Esophagus squamous epithelium (tissue), 5 donors: ENCODE measurements around the gene ROCK2. TPM values are rescaled to one million over a fixed set of nuclear protein-coding genes. Genes with fewer than 3 reads are reported as not detected.
A peak's percentile ranks its signal among the peaks of the same experiment; 100 is the strongest.

Experiments used
- DNase-seq: peaks from one replicate; lab custom pipeline; 2025; lab: John Stamatoyannopoulos, UW
- H3K27ac ChIP-seq, 4 donors: fragments of 200-600 bp; sonication (generic); one replicate each; pipeline ENCODE4 v1.5.1; 2016 to 2019; ENCODE audit warnings: mild to moderate bottlenecking in 1 of 4
- H3K27me3 ChIP-seq, 4 donors: fragments of 200-600 bp; sonication (generic); 1 replicate in 3 of 4; 2 replicates in 1 of 4; pipeline versions ENCODE4 v1.5.1 to v1.6.0; 2017 to 2021; ENCODE audit warnings: antibody characterized with exemption in 1 of 4
- H3K36me3 ChIP-seq, 3 donors: fragments of 200-600 bp; sonication (generic); one replicate each; pipeline ENCODE4 v1.5.1; 2016 to 2019
- H3K4me1 ChIP-seq, 3 donors: fragments of 200-600 bp; sonication (generic); one replicate each; pipeline ENCODE4 v1.5.1; 2017 to 2019
- H3K4me3 ChIP-seq, 4 donors: fragments of 200-600 bp; sonication (generic); 1 replicate in 3 of 4; 2 replicates in 1 of 4; pipeline ENCODE4 v1.5.1; 2016 to 2019; ENCODE audit warnings: mild to moderate bottlenecking in 2 of 4, moderate library complexity in 1 of 4
- H3K9me3 ChIP-seq, 3 donors: fragments of 200-600 bp; sonication (generic); one replicate each; pipeline ENCODE4 v1.5.1; 2016 to 2019
- POLR2A ChIP-seq, 4 donors: fragments of 450-650 bp; IDR thresholded peaks; one replicate each; pipeline ENCODE4 v1.6.1; 2017; ENCODE audit warnings: antibody characterized with exemption in 4 of 4, mild to moderate bottlenecking in 4 of 4, moderate library complexity in 3 of 4
- WGBS, 2 donors: methylation state at CpG; one replicate each; pipeline ENCODE4 v1.1.5; 2018; 5-methylcytosine and 5-hydroxymethylcytosine counted together
- intact Hi-C: fragments of 100-400 bp; cut with DNase I; formaldehyde crosslinking; loops from one replicate; pipeline ENCODE4 v1.15.0; 2022
- total RNA-seq, 4 donors: library from RNA; depleted of rRNA; stranded (reverse); fragments of >200 nt; gene quantifications; one replicate each; pipeline ENCODE4 v1.1.0, GENCODE V29; 2016
- TF ChIP-seq, protein P1 (sequence below), 6 experiments: fragments of 450-650 bp in 4 of 6; fragments of 200-600 bp in 2 of 6; sonication (generic) in 2 of 6; IDR thresholded peaks; one replicate each; pipeline ENCODE4 v1.5.1; 2016 to 2019; ENCODE audit warnings: antibody characterized with exemption in 6 of 6, mild to moderate bottlenecking in 4 of 6, moderate library complexity in 4 of 6
- donor health status: DM: yes; HTN: yes; CAD: no.

ROCK2 gene
- total RNA-seq, 4 donors from 2014 or later = 15.2 to 50.5 (median 21.4) TPM

DNA sequence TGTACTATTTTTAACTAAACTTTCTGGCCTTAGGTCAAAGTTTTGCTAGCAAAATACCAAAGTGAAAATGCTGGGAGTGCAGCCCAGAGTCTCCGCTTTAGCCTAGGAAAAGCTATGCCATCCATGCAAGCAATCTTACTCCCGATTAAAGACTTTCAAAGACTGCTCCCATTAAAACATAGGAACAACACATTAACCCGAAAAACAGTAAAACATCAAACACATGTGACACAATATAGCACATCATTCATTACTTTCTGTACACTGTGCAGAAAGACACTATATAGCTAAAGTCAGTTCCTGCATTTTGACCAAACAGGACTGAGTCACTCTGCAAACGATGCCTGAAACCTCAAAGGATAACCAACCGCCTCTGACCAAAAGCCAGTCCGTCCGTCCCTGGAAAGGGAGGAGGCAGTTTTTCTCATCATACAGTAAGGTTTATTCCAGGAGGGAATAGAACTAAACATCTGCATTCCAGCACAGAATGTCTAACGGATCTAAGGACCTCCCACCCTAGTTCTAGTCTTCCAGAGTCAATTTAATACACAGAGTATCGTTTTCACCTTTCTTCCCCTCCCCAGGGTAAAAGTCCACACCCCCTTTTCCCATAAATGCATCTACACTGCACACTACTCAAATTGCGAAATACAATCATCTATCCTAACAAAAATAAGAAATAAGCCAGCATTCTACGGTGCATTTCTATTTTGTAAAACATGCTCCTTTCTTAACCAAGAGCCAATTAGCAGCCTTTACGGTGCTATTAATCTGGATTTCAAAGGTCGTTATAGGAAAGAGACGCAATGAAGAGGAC lies 1.7 kb downstream of the ROCK2 start:
- H3K4me1 ChIP-seq = peaks cover 0 to 60% (median 0%) of the 10 kb centered on the region in 3 donors

DNA sequence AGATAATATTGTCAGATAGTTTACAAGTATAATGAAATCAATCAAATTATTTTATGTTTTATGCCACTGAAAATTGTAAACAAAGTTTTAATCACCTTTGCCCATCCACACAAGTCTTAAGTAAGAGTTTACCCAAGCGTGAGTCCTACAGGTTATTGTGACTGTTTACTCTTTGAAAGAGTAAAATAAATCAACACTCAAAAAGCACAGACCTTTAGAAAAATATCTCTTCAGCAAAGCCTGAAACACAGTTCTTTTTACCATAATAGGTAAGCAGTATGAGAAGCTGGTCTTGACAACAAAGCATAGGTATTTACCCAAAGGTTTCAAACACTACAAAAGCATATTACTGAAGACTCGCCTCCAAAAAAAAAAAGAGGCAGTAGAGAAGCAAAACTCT lies 3.7 kb downstream of the ROCK2 start:
- DNase-seq = no peak
- WGBS, 2 donors = 60 to 69% methylated on average over 2 of the region's 2 CpGs
- TF ChIP-seq, protein P1, sequence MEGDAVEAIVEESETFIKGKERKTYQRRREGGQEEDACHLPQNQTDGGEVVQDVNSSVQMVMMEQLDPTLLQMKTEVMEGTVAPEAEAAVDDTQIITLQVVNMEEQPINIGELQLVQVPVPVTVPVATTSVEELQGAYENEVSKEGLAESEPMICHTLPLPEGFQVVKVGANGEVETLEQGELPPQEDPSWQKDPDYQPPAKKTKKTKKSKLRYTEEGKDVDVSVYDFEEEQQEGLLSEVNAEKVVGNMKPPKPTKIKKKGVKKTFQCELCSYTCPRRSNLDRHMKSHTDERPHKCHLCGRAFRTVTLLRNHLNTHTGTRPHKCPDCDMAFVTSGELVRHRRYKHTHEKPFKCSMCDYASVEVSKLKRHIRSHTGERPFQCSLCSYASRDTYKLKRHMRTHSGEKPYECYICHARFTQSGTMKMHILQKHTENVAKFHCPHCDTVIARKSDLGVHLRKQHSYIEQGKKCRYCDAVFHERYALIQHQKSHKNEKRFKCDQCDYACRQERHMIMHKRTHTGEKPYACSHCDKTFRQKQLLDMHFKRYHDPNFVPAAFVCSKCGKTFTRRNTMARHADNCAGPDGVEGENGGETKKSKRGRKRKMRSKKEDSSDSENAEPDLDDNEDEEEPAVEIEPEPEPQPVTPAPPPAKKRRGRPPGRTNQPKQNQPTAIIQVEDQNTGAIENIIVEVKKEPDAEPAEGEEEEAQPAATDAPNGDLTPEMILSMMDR (IDR thresholded peaks at IDR 0.05) = no peak
- TF ChIP-seq POLR2A (IDR thresholded peaks at IDR 0.05) = no peak
- no peaks in the 10 kb centered on the region for H3K27me3 ChIP-seq
- peak overlapping the region in 1 of 4 donors; percentile 89 for H3K4me3 ChIP-seq
- intact Hi-C loops = no loop called here
- H3K36me3 ChIP-seq = no peaks in the 10 kb centered on the region
- peak overlapping the region in 2 of 4 donors; percentile 90 to 98 for H3K27ac ChIP-seq
- no peaks in the 10 kb centered on the region for H3K9me3 ChIP-seq
- peaks cover 0 to 54% (median 0%) of the 10 kb centered on the region in 3 donors for H3K4me1 ChIP-seq

More for the DNA sequence above, 1.7 kb downstream of the ROCK2 start:
- Histone ChIP-seq H3K27me3 (no peaks in the 10 kb centered on the region), H3K9me3 (no peaks in the 10 kb centered on the region), H3K27ac (peak overlapping the region; percentile 90 to 98 (median 98)), H3K36me3 (no peaks in the 10 kb centered on the region), H3K4me3 (peak overlapping the region; percentile 83 to 98 (median 88))
- 4 to 5% methylated on average over 14 of the region's 14 CpGs for WGBS, 2 donors
- intact Hi-C loops = no loop called here
- TF ChIP-seq, protein P1 (IDR thresholded peaks at IDR 0.05) = no peak
- TF ChIP-seq POLR2A (IDR thresholded peaks at IDR 0.05) = no peak
- no peak for DNase-seq

DNA sequence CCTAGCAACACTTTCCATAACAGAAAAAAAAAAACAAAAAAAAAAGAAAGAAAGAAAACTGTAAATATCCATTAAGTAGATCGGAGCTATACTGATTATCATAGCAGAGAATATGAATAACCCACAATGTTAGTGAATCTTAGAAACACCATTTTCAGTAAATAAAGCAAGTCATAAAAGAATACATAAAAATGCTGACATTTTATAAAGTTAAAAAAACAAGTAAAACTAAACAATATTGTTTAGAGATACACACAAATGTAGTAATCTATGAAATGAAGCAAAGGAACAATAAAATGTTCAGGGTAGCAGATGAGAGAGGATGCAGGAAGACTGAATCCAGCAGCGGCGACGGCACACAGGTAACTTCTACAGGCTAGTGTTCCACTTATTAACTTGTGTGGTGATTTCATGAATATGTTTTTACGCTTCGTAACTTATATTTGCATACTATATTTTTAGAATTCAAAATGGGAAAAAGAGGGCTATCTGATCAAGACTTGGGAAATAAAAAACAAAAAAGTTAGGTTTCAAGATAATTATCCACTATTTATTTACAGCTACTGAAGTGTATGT lies 4.8 kb downstream of the ROCK2 start:
- H3K4me1 ChIP-seq = peaks cover 0 to 55% (median 0%) of the 10 kb centered on the region in 3 donors
- no peak for DNase-seq
- peak overlapping the region in 1 of 4 donors; percentile 90 for H3K27ac ChIP-seq
- TF ChIP-seq, protein P1 (IDR thresholded peaks at IDR 0.05) = no peak
- TF ChIP-seq POLR2A (IDR thresholded peaks at IDR 0.05) = no peak
- H3K9me3 ChIP-seq = no peaks in the 10 kb centered on the region
- no peaks in the 10 kb centered on the region for H3K36me3 ChIP-seq
- H3K4me3 ChIP-seq = no peak overlapping the region
- no peaks in the 10 kb centered on the region for H3K27me3 ChIP-seq
- WGBS, 2 donors = 83 to 89% methylated on average over 6 of the region's 6 CpGs
- intact Hi-C loops = no loop called here

DNA sequence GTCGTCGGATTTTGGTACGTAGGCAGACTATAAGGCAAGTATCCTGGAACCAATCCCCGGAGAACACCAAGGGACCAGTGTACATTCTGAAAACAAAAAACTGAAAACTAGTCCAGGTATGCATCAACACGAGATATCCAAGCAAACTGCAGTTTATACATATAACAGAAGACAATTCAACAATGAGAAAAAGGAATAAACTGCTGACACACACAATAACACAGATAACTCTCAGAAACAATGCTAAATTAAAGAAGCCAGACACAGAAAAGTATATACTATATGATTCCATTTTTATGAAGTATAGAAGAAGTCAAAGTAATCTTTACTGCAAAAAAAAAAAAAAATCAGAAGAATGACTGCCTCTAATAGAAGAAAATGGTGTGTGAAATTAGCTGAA lies 5.9 kb downstream of the ROCK2 start:
- H3K4me1 ChIP-seq = peaks cover 0 to 54% (median 0%) of the 10 kb centered on the region in 3 donors
- no peaks in the 10 kb centered on the region for H3K36me3 ChIP-seq
- no peaks in the 10 kb centered on the region for H3K27me3 ChIP-seq
- DNase-seq = no peak
- intact Hi-C loops = no loop called here
- H3K9me3 ChIP-seq = no peaks in the 10 kb centered on the region
- TF ChIP-seq, protein P1 (IDR thresholded peaks at IDR 0.05) = no peak
- no peak for TF ChIP-seq POLR2A (IDR thresholded peaks at IDR 0.05)
- no peak overlapping the region for H3K27ac ChIP-seq
- 85 to 90% methylated on average over 5 of the region's 5 CpGs for WGBS, 2 donors
- H3K4me3 ChIP-seq = no peak overlapping the region

DNA sequence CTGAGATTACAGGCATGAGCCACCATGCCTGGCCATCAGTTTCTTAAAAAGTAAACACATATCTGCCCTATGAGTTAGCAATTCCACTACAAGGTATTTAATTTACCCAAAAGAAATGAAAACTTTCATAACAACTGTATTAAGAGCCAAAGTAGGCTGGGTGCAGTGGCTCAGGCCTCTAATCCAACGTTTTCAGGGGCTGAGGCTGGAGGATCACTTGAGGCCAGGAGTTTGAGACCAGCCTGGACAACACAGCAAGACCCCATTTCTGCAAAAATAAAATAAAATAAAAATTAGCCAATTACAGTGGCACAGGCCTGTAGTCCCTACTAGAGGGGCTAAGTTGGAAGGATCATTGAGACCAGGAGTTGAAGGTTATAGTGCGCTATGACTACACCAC lies 6.5 kb downstream of the ROCK2 start:
- intact Hi-C loops = no loop called here
- Histone ChIP-seq H3K36me3 (no peaks in the 10 kb centered on the region), H3K27me3 (no peaks in the 10 kb centered on the region), H3K27ac (no peak overlapping the region), H3K4me3 (no peak overlapping the region), H3K4me1 (peaks cover 0 to 47% (median 0%) of the 10 kb centered on the region in 3 donors), H3K9me3 (no peaks in the 10 kb centered on the region)
- no peak for DNase-seq
- TF ChIP-seq, protein P1 (IDR thresholded peaks at IDR 0.05) = no peak
- TF ChIP-seq POLR2A (IDR thresholded peaks at IDR 0.05) = no peak
- WGBS, 2 donors = 86 to 90% methylated on average over 2 of the region's 2 CpGs
